Measurements from ENCODE around the gene ABLIM1. TPM values are rescaled to one million over a fixed set of nuclear protein-coding genes. Genes with fewer than 3 reads are reported as not detected.

ABLIM1 gene
- total and polyA plus RNA-seq, 2 experiments from 2014 or later: 21.9 to 45.1 TPM

GRCh38 chr10:114629083-114629823, 28.8 kb downstream of the ABLIM1 start:
- no peak for DNase-seq (ENCODE audit: low spot score)
- H3K4me2 ChIP-seq: no peak overlapping the region
- H3K27ac ChIP-seq (ENCODE audit: low read depth): no peak overlapping the region
- no peak overlapping the region for H3K27ac Mint-ChIP-seq
- TF ChIP-seq JUNB (IDR thresholded peaks at IDR 0.05; ENCODE audit: unreplicated experiment) (no peak), EZH2phosphoT487 (IDR thresholded peaks at IDR 0.05; ENCODE audit: unreplicated experiment) (no peak), ZNF462 (CRISPR knock-in tag; IDR thresholded peaks at IDR 0.05) (no peak), ZNF331 (CRISPR knock-in tag; IDR thresholded peaks at IDR 0.05; ENCODE audit: low read depth) (no peak), NANOG (IDR thresholded peaks at IDR 0.05; ENCODE audit: borderline replicate concordance) (no peak), ZNF114 (CRISPR knock-in tag; IDR thresholded peaks at IDR 0.05) (no peak), CREB1 (CRISPR knock-in tag; IDR thresholded peaks at IDR 0.05; ENCODE audit: low read depth) (no peak), REST (IDR thresholded peaks at IDR 0.05; ENCODE audit: unreplicated experiment) (no peak), EZH2 (IDR thresholded peaks at IDR 0.05; ENCODE audit: low read depth, unreplicated experiment) (no peak), STAT1 (IDR thresholded peaks at IDR 0.05; ENCODE audit: unreplicated experiment) (no peak), POLR2AphosphoS5 (IDR thresholded peaks at IDR 0.05; ENCODE audit: low read depth) (no peak)
- TF ChIP-seq, protein P1, sequence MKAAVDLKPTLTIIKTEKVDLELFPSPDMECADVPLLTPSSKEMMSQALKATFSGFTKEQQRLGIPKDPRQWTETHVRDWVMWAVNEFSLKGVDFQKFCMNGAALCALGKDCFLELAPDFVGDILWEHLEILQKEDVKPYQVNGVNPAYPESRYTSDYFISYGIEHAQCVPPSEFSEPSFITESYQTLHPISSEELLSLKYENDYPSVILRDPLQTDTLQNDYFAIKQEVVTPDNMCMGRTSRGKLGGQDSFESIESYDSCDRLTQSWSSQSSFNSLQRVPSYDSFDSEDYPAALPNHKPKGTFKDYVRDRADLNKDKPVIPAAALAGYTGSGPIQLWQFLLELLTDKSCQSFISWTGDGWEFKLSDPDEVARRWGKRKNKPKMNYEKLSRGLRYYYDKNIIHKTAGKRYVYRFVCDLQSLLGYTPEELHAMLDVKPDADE (IDR thresholded peaks at IDR 0.05): no peak
- TF ChIP-seq, protein P2, sequence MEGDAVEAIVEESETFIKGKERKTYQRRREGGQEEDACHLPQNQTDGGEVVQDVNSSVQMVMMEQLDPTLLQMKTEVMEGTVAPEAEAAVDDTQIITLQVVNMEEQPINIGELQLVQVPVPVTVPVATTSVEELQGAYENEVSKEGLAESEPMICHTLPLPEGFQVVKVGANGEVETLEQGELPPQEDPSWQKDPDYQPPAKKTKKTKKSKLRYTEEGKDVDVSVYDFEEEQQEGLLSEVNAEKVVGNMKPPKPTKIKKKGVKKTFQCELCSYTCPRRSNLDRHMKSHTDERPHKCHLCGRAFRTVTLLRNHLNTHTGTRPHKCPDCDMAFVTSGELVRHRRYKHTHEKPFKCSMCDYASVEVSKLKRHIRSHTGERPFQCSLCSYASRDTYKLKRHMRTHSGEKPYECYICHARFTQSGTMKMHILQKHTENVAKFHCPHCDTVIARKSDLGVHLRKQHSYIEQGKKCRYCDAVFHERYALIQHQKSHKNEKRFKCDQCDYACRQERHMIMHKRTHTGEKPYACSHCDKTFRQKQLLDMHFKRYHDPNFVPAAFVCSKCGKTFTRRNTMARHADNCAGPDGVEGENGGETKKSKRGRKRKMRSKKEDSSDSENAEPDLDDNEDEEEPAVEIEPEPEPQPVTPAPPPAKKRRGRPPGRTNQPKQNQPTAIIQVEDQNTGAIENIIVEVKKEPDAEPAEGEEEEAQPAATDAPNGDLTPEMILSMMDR (conservative IDR thresholded peaks at IDR 0.05; ENCODE audit: low read depth in 2 of 2): no peak
- no peaks in the 10 kb centered on the region for H3K79me2 ChIP-seq (replicated peaks; ENCODE audit: insufficient read depth)
- peaks cover 21% of the 10 kb centered on the region; the same call in 2 of the 3 replicates for H3K4me1 Mint-ChIP-seq
- H3K9me3 Mint-ChIP-seq: peaks cover 4% of the 10 kb centered on the region; the same call in 2 of the 3 replicates
- H3K27me3 Mint-ChIP-seq (ENCODE audit: insufficient read depth, low read depth, poor library complexity): peaks cover 20% of the 10 kb centered on the region
- peaks cover 33% of the 10 kb centered on the region for H3K27me3 ChIP-seq (ENCODE audit: insufficient read depth)
- H2AFZ ChIP-seq: no peak overlapping the region
- no peaks in the 10 kb centered on the region for H3F3A ChIP-seq (replicated peaks; ENCODE audit: low read depth)
- H4K20me1 ChIP-seq (replicated peaks; ENCODE audit: insufficient read depth): no peaks in the 10 kb centered on the region
- H3K36me3 ChIP-seq (ENCODE audit: insufficient read depth): no peaks in the 10 kb centered on the region
- H3K4me1 ChIP-seq (ENCODE audit: insufficient read depth): peaks cover 15% of the 10 kb centered on the region
- no peak overlapping the region for H3K4me3 ChIP-seq
- H3K4me3 Mint-ChIP-seq: no peak overlapping the region
- no peak for ATAC-seq
- no peaks in the 10 kb centered on the region for H3K36me3 Mint-ChIP-seq (ENCODE audit: low read depth)
- H3K9me2 ChIP-seq (ENCODE audit: insufficient read depth): no peaks in the 10 kb centered on the region; the same call in 1 of the 2 replicates
